Stimulated activated CD8-positive, alpha-beta memory T cell treated with anti-CD3 and anti-CD28 coated beads, Interleukin-12 subunit alpha, Interleukin-12 subunit beta, amount 100 ng/mL, for 24 hours (primary cell): Measurements from ENCODE around the gene RFC1.
"Not testable (repeated sequence)": the region's sequence is repeated elsewhere in the genome, so short reads cannot be mapped to it uniquely, and the experiment has no call there.

ENCODE experiments used
- DNase-seq: peaks from one replicate; pipeline ENCODE4 v3.0.0-alpha.2; 2020; ENCODE audit errors: extremely low read depth

RFC1 gene

DNA sequence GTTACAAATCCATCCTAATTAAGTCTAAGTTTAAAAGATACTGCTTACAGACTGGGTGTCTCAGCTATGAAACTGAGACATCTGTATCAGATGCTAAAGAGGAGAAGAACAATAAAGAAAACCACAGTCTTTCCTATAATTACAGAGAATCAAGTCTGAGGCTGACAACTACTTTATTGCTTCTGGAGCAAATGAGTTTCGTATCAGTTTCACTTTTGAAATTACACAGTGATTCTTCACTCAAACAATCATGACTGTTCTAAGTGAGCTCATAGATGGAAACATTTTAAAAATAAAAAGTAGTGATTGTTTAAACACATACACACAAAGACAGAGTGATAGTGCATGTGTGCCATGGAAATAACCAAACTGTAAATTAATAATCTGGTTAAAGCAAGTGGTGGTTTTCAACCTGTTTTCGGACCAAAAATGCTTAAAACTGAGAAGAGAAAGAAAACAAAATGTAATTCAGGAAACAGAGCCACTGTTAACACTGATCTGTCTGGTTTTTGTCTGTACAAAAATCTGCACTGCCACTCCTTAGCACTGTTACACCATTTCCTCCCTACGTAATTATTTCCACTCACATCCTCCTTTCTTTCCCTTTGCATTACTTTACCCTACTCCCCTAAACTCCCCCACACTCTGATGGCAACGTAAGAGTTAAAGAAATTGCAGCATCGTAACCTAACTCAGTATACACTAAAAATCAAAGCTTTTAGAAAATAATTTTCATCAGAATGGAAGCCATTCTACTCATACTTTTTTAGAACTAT, 12.5 kb downstream of the RFC1 start:
- no peak for DNase-seq

DNA sequence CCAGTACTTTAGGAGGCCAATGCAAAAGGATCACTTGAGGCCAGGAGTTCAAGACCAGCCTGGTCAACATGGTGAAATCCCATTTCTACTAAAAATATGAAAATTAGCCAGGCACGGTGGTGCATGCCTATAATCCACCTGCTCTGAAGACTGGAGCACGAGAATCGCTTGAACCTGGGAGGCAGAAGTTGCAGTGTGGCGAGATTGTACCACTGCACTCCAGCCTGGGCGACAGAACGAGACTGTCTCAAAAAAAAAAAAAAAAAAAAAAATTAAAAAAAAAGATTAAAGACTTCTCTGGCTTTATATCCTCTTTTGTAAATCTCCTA, 13.0 kb downstream of the RFC1 start:
- DNase-seq = not testable (repeated sequence)

DNA sequence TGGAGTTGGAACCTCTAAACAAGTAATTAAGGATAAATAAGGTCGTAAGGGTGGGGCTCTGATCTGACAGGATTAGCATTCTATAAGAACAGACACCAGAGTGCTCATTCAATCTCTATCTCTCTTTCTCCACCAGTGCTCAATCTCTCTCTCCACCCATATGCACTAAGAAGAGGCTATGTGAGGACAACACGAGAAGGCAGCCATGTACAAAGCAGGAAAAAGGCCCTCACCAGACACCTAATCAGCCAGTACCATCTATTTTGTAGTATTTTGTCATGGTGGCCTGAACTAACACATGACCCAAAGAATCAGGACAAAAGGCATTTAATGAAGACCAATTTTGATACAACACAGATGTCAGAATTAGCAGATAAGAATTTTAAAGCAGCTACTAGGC, 16.8 kb downstream of the RFC1 start:
- DNase-seq = no peak

DNA sequence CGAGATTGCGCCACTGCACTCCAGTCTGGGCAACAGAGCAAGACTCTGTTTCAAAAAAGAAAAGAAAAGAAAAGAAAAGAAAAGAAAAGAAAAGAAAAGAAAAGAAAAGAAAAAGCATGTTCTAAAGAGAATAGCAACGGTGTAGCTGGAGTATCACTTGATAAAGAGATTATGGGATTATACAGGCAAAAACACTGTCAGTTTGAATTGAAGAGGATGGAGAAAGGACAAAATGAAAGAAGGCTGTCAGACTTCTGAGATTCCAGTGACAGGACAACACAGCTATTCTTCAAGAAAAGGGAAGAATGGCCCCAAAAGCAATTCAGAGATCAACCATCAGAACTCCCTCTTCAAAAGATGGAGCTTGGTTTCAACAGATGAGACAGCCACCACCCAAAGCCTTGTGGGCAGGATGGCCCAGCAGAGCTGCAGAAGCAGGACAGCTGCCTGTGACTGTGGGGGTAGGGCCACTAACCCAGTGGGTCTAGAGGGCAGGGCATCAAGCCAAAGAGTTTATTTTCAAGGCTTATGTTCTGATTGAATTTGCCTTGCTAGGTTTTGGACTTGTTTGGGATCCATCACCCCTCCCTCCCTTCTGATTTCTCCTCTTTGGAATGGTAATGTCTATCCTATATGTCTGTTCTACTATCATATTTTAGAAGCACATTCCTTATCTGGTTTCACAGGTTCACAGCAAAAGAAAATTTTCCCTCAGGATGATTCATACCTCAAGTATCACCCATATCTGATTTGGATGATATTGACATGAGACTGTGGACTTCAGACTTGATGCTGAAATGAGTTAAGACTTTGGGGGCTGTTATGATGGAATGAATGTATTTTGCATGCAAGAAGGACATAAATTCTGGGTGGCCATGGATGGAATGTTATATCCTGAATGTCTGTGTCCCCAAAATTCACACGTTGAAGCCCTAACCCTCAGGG, 17.5 kb downstream of the RFC1 start:
- no peak for DNase-seq

DNA sequence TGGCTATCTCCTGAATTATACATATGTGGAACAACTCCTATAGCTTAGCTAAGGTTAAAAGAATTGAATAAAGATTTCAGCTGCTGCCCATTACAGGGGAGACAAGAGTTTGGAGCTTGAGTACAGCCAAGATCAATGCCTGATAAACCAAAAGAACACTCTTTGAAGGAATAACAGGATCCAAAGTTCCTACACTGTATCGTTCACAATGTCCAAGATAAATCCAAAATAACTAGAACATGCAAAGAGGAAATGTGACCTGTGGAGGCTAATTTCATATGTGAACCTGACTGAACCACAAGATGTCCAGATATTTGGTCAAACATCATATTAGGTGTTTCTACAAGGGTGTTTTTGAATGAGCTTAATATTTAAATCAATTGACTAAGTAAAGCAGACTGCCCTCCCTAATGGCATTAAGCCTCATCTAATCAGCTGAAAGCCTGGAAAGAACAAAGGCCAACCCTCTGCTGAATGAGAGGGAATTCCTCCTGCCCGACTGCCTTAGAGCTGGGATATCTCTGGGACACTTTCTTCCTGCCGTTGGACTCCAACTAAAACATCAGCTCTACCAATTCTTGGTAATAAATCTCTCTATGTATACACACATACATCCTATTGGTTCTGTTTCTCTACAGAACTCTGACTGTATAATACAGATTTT, 19.2 kb downstream of the RFC1 start:
- DNase-seq = no peak

DNA sequence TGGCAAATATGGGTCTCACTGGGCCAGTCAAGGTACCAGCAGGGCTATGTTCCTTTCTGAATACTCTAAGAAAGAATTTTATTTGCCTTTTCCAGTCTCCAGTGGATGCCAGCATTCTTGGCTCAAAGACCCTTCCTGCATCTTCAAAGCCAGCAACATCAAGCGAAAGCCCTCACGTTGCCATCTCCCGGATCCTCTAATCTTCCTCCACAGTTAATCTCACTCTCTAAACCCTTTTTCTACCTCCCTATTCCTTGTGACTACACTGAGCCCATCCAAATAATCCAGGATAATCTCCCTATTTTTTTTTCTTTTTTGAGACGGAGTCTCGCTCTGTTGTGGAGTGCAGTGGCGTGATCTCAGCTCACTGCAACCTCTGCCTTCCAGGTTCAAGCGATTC, 23.4 kb downstream of the RFC1 start:
- DNase-seq = no peak

DNA sequence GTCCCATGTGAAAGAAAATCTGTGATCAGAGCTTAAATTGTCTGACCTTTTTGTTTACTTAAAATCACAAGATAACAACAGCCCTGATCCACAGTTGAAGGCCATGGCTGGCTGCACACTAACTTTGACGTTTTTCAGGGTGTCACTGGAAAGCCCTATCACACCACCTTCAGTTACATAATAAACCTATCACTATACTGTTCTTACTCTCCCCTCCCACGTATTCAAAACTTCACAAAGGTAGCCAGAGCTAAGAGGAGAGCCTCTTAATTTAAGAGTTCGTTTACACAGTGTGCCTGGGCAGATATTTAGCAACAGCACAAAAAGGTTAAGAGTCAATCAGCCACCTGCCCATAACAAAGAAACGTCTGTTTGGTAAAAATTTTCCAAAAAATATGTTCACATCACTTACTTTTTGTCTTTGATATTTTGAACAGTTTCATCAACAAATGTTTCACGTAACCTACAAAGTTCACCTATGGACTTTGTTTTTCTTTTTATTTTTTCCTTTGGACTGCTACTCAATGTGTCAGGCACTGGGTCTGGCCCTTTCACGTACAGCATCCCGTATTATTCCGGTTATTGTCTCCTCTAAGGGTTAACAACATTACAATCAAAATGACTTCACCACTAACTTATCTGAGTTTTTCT, 25.0 kb downstream of the RFC1 start:
- no peak for DNase-seq

DNA sequence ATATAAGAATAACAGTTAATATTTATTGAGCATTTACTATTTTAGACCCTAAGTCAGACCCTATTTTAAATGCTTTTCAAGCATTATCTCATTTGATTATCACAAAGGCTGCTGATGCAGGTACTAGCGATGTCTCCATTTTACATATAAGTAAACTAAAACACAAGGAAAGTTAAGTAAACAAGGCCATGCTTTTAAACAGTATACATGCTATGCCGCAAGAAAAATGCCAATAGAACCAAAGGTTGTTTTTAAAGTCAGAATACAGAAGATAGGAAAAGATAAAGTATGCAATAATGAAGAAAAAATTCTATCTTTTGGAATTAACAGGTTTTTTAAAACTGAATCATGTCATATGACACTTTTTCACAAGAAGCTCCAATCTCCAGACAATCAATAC, 26.2 kb downstream of the RFC1 start:
- DNase-seq = no peak

DNA sequence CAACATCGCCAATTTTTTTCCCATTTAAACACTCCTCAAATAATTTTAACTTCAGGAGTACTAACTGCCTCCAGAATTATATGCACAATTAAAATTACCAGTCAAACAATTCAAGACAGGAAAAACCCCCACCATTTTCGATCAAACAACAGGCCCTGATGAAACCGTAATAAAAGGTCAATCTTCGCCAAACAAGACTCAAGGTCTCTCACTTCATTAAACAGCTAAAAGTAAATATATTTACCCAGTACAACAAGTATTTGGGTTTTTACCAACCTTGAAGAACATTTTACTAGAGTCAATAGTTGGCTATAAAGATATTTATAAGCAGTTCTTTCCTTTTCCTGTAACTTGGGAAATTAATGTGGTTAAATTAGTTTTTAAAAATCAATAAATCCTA, 28.3 kb downstream of the RFC1 start:
- DNase-seq = no peak

DNA sequence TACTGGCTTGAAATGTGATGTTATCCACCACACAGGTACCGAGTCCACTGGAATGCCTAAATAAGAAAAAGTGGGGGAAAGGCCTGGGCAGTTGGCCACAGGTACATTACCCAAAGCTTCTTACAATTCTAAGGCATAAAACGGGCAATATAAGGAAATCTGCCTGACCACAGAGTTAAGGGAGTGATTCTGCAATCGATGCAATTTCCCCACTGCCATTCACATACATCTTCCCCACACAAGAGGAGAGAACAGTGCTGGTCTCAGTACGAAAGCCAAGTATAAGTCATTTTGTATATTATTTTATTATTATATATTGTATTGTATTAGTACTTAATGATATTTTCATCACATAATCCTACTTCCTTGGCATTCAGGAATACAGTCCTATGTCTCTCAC, 30.6 kb downstream of the RFC1 start:
- DNase-seq = no peak

DNA sequence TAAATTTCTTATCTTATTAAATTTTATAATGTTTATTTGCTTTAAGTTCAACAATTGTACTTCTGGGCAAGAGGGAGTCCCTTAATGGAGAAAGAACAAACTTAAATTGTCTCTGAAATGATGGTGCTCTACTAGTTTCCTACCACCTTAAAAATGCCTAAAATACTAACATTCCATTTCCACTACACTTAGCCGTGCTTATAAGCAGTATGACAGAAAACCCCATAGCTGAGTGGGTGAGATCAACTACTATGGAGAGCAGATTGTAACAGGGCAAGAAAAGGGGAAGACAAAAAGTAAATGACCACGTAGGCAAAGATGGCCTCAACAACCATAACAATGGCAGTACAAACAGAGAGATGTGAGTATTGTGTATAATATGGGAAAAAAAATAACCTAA, 35.0 kb downstream of the RFC1 start:
- no peak for DNase-seq

DNA sequence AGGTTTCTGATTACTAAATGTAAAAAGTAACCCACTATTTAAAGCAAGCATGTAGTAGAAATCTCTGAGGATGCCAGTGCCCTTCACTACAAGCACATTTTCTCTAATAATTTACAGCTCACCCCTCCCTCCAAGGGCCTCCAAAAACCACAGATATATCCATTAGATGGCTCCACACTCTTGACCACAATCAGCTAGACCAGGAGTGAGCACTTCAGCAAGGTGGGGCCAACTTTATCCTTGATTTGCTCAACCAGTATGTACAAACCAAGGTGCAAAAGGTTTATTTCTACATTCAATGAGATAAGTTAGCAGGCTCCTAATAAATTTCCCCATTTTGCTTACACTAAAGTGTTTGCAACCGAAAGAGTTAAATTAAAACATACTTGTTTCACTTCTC, 35.8 kb downstream of the RFC1 start:
- no peak for DNase-seq

DNA sequence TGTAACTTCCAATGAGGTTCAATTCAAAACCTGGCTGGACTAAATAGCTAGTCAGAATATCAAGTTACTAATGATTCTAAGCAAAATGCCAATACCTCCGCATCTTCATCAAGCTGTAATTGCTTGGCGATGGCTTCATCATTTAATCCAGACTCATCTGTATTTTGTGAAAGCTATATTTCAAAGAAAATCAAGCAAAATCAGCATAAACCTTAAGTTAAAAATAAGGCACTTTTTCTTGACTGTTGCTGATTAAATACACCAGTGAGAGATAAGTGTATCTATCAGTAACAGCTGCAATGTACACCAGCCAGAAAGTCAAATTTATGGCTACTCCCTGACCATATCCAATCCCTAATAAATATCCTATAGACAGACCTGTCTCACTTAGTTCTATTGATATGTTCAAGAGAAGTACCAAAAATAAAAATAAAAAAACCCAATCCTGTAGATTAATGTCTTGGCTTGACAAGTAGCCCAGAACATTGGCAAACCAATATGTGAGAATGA, 39.6 kb downstream of the RFC1 start:
- DNase-seq = no peak

DNA sequence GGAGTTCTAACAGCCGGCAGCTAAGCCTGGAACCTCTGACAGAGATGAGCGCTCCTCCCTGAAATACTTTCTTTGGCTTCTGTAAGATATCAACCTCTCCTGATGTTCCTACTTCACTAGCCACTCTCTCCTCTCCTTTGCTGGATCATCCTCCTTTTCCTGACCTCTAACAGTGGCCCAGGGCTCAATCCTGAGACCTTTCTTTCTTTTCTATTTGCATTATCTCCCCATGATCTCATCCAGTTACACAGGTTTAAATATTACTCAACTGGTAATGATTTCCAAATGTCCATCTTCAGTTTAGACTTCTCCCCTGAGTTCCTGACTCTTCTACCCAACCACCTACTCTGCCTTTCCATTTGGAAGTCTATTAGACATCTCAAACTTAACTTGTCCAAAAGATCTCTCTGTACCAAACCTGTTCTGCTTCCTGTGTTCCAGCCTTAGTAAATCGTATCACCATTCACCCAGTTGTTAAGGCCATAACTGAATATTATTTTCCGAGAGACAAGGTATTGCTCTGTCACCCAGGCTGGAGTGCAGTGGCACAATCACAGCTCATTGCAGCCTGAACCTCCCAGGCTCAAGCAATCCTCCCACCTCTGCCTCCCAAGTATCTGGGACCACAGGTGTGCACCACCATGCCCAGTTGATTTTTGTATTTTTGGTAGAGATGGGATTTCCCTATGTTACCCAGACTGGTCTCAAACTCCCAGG, 41.1 kb downstream of the RFC1 start:
- DNase-seq = no peak

DNA sequence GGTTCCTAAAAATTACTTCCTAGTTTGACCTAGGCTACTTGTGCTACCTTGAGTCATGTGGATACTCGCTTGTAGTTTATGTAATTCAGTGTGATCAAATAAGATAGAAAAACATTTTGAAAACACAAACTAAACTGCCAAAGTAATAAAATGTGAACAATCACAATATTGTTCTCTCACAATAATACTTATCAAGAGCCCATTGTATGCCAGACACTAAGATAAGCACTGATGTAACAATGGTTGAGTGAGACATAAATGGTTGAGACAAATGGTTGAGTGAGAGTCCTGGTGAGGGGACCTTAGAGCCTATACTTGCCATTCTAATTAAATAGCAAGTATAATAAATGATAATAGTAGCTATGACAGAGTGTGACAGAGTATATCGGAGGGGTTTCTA, 41.7 kb downstream of the RFC1 start:
- no peak for DNase-seq

DNA sequence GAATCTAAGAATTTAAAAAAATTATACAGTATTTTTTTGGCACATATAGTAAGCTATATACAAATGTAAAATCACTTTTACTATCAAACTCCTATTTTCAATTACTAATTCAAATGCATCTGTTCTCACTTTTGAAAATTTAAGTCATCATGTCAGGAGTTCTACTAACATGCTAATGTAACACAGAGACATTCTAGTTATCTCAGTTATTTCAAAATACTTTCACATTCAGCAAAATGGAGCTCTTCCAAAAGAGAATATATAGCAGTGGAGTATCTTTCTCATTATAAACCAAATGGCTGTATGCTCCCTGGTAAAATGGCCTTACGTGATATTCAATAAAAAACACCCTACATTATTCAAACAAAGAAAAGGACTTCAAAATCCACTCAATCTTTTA, 42.3 kb downstream of the RFC1 start:
- DNase-seq = no peak

DNA sequence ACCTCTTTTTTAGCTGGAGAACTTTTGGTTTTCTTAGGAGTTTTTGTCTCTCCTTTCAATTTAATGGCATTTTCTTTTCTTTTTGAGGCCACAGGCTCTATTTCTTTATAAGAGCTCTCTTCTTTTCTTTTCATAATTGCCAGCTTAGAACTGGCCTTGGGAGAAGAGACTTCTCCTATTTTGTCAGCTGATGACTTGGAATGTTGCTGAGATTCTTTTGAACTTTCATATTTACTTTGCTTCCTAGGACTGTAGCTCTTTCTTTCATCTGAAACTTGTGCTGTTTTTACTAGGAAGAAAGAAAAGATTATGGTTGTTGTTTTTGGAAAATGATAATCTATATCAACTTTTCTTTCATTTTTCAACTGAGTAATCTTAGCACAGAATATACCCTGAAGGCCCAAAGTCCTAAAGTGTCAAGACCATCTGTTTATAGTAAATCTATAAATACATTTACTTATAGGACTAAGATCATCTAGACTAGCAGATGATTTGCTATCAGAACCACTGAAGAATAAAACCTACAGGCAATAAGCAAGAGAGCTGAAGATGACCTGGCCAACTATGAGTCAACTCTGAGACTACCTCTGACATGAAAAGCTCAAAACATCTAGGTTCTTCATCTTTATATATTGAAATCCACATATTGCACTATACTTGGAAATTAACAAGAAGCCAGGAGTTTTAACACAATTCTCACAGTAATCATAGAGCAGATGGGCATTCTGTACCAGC, 45.6 kb downstream of the RFC1 start:
- no peak for DNase-seq

DNA sequence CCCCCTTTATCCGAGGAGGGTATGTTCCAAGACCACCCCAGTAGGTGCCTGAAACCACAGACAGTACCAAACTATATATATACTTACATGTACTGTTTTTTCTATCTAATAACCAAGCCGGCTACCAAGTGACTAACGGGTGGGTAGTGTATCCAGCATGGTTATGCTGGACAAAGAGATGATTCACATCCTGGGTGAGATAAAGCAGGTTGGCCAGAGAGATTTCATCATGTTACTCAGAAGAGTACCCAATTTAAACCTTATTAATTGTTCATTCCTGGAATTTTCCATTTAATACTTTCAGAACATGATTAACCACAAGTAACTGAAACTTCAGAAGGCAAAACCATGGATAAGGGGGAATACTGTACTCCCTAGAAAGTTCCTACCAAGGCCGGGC, 46.5 kb downstream of the RFC1 start:
- DNase-seq = no peak

DNA sequence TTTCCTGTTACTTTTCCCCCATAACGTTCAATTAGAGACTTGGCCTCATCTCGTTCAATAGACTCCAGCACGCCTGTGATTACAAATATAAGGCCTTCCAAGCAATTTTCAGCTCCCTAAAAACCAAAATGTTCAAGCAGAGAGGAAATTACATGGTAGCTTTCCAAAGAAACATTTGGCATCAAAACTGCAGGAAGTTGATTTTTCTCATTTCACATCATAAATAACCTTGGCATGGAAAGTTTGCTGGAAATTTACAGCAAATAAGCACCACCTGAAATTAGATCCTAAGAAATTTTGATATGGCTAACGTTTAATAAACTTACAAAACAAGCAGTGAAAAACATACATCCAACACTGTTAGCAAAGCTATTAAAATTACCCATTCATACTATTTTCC, 53.3 kb downstream of the RFC1 start:
- DNase-seq = no peak

DNA sequence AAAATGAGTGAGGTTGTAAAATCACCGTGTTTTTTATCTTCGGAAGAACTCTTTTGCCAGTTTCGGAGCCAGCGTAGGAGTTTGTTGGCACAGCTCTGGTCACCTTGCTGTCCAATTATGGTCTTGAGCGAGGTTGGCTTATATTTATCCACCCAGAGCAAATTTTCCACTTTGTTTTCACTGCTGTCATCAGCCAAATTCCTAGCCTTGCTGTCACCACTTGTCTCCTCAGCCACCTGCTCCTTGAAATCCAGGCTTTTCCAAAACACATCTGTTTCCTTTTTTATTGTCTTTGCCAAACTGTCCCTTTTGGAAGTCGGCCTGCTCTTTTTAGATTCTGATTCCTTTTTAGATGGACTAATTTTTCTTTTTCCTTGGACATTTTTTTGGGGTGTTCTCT, 57.6 kb downstream of the RFC1 start:
- DNase-seq = no peak
